HG03520 (cell line): Measurements from ENCODE around the gene RAB39B.
A peak's percentile ranks its signal among the peaks of the same experiment; 100 is the strongest.

Experiments
- ATAC-seq: cut with Tn5 transposase; IDR thresholded peaks from one replicate; pipeline ENCODE4 v1.9.1; 2021; ENCODE audit warnings: mild to moderate bottlenecking, moderate library complexity; ENCODE audit not compliant: unreplicated experiment

RAB39B gene

GRCh38 chrX:155216179-155216939, 47.9 kb downstream of the RAB39B start, which contains the start of gene VBP1:
TSS of gene VBP1 (plus strand) at chrX:155216460. CDS start at chrX:155216483, 23 bp downstream.
- ATAC-seq = peak; percentile 99

- ATAC-seq = peak; percentile 25
Observed at GRCh38 chrX:155215443-155216178, 48.7 kb downstream of the RAB39B start.

- ATAC-seq = no peak
Observed at GRCh38 chrX:155213731-155214130, 50.6 kb downstream of the RAB39B start.

DNA sequence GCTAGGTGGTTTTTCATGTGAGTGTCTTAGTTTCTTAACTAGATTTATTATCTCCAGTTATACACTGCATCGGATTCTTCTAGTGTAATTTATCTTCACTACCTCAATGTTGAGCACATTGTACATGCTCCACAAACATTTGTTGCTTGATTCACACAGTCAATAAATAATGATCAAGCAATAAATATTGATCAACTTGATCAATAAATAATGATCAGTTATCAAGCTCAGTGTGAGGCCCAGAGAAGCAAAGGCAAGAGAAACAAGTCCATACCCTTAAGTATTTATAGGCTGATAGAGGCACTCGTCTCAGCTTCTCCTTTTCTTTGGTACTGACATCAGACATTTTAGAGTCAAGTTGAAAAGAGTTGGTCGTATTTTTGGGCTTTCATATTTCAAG, 53.1 kb downstream of the RAB39B start:
- no peak for ATAC-seq
